ENCODE measurements around the gene GPRC5C.
A peak's percentile ranks its signal among the peaks of the same experiment; 100 is the strongest.

Gene GPRC5C

DNA sequence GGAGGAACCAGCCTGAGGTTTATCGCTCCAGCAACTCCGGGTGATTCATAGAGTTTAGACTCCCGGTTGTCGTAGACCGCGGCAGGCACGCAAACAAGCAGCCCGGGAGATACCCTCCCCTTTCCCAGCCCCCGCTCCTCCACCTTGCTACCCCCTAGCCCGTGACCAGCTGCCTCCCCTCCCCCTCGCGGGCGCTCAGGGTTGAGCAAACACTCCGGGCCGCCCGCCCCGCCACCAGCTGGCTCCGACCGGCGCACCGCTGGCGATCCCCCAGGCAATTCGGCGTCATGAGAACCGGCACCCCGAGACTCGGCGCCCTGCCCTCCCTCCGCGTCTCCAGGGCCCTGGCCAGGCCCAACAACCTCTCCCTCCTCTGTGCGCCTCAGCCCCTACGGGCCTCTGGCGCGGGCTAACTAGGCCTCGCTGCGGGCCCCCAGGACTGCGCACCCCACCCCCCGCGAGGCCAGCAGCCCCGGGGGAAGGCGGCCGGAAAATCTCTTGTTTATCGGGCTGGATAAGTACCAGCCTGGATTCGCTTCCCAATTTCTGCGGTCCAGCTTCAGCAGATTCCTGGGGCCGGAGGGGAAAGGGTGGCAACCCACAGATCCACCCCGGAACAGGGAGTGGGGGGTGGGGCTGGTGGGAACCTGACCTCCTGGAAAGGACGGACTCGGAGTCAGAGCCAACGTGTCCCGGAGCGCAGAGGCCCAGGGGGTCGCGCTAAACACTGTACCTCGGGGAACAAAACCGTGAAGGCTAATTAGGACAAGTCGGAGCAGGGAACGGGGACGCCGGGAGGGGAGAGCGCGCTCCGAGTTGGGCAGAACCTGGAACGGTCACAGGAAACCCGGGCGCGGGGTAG is 951 bp upstream of the GPRC5C start:
- intact Hi-C loops (cut with DNase I): no loop called here
- peak in 8 of 10 donors; percentile 35 to 89 (median 50) for DNase-seq

GRCh38 chr17:74432424-74432690 is 469 bp downstream of the GPRC5C start:
- intact Hi-C loops (cut with DNase I): no loop called here
- no peak for DNase-seq

DNA sequence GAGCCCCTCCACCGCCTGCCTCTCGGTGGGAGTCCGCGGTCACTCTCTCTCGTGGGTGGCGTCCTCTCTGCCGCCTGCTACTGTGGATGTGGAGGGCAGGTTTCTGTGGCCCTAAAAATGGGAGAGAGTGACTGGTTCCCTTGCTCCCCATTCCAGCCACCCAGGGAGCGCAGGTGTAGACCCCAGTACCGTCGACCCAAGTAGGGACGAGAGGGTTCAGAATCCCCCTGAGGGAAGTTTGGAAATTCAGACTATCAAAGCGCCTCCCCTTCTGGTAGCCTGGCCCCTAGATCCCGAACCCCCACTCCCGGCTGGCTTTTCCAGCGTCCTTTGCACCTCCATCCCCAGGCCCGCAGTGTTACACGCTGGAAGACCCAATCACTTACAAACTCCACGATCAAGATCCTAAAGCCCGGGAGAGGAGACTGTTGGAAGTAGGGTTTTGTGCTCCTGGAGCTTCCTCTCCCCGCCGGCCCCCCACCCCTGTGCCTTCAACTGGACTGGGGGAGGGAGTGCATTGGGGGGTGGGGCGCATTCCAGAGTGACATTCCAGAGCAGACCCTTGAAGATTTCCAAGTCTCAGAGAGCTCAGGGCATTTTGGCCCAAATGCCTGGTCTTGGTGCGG is 991 bp downstream of the GPRC5C start:
- DNase-seq: no peak
- intact Hi-C loops (cut with DNase I): no loop called here

DNA sequence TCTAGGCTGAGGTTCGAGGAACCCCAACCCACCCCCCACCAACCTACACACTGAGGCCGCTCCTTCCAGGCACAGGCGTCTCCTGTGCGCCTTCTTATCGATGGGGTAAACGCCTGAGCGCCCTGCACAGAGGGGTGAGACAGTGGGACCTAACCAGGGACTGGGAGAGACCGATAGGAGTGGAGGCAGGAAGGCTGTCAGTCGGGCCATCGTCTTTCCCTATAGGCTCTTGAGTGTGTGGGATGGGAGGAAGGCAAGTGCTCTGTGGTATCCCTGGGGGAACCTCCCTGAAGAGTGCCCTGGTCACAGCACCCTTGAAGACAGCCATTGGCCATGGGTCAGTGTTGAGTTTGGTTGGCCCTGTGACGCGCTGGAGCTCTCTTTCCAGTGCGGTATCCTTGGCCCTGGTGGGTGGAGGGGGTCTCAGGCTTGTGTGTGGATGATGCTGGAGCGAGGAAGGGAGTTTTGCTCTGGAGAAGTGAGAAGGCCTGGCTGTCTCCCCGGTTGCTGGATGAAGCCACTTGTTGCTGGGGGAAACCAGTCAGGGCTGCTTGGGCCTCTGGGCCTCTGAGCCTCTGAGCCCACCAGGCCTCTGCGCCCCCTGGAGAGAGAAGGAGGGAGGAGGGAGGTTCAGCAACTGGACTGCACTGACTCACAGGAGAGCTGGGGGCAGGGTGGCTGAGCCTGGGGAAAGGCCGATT is 1.7 kb downstream of the GPRC5C start:
- intact Hi-C loops (cut with DNase I): no loop called here
- DNase-seq: no peak

GRCh38 chr17:74435775-74436359 is 4.0 kb downstream of the GPRC5C start:
- no peak for DNase-seq
- intact Hi-C loops (cut with DNase I): no loop called here

- DNase-seq: no peak
- intact Hi-C loops (cut with DNase I): no loop called here
Measured at GRCh38 chr17:74437702-74438101, 5.8 kb downstream of the GPRC5C start.

GRCh38 chr17:74439691-74440567 is 8.0 kb downstream of the GPRC5C start:
- intact Hi-C loops (cut with DNase I): no loop called here
- DNase-seq: peak in 1 of 10 donors; percentile 84

DNA sequence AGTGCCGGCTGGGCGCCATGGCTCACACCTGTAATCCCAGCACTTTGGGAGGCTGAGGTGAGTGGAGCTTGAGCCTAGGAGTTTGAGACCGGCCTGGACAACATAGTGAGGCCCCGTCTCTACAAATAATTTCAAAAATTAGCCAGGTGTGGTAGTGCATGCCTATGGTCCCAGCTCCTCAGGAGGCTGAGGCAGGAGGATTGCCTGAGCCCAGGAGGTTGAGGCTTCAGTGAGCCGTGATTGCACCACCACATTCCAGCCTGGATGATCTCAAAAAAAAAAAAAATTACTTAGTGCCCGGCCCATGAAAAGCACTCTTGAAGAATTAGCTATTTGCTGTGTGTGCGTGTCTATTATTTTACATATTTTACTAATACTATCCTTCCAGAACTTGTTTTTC is 9.6 kb downstream of the GPRC5C start:
- intact Hi-C loops (cut with DNase I): no loop called here
- no peak for DNase-seq

DNA sequence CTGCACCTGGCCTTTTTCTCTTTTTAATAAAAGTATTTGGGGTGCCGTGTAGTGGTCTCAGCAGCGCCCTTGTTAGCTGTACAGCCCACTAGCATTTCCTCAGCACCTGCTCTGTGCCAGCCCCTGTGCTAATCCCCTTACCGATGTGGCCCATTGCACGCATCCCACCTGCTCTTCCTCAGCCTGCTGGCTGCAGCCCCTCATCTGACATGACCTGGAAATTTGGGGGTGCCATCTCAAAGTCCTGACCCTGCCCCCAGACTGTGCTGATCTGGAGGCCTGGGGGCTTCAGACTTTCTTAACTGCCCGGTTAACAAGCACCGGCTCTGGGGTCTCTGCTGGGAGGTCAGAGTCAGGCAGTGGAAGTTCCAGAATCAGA is 10.4 kb downstream of the GPRC5C start:
- intact Hi-C loops (cut with DNase I): no loop called here
- peak in 1 of 10 donors; percentile 27 for DNase-seq

GRCh38 chr17:74442670-74443515 is 11.0 kb downstream of the GPRC5C start:
- intact Hi-C loops (cut with DNase I): no loop called here
- peak in 9 of 10 donors; percentile 60 to 94 (median 77) for DNase-seq

- peak in 2 of 10 donors; percentile 74 to 83 for DNase-seq
- intact Hi-C loops (cut with DNase I): no loop called here
Measured at GRCh38 chr17:74443516-74444296, 11.8 kb downstream of the GPRC5C start.

GRCh38 chr17:74444406-74444805 is 12.5 kb downstream of the GPRC5C start:
- peak in 2 of 10 donors; percentile 30 to 80 for DNase-seq
- intact Hi-C loops (cut with DNase I): no loop called here

- intact Hi-C loops (cut with DNase I): no loop called here
- DNase-seq: peak in 1 of 10 donors; percentile 82
Measured at GRCh38 chr17:74445158-74445557, 13.3 kb downstream of the GPRC5C start.

DNA sequence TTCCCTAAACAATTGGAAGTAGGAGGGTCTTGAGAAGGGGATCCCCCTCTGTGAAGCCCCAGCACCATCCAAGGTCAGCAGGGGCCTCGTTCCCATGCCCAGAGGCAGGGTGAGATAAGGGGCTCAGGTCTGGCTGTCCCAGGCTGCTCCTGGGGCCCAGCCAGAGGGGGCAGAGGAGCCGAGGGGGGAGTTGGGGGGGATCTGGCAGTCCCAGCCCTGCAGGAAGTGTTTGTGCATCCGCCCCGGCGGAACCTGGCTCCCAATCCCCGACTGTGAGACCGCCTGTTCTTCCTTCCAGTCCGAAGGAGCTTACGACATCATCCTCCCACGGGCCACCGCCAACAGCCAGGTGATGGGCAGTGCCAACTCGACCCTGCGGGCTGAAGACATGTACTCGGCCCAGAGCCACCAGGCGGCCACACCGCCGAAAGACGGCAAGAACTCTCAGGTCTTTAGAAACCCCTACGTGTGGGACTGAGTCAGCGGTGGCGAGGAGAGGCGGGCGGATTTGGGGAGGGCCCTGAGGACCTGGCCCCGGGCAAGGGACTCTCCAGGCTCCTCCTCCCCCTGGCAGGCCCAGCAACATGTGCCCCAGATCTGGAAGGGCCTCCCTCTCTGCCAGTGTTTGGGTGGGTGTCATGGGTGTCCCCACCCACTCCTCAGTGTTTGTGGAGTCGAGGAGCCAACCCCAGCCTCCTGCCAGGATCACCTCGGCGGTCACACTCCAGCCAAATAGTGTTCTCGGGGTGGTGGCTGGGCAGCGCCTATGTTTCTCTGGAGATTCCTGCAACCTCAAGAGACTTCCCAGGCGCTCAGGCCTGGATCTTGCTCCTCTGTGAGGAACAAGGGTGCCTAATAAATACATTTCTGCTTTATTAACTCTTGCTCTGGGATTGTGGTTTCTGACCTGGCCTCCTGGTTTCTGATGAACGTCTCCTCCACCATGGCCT is 14.9 kb downstream of the GPRC5C start:
- intact Hi-C loops (cut with DNase I): no loop called here
- DNase-seq: peak in 3 of 10 donors; percentile 43 to 83 (median 83)

DNA sequence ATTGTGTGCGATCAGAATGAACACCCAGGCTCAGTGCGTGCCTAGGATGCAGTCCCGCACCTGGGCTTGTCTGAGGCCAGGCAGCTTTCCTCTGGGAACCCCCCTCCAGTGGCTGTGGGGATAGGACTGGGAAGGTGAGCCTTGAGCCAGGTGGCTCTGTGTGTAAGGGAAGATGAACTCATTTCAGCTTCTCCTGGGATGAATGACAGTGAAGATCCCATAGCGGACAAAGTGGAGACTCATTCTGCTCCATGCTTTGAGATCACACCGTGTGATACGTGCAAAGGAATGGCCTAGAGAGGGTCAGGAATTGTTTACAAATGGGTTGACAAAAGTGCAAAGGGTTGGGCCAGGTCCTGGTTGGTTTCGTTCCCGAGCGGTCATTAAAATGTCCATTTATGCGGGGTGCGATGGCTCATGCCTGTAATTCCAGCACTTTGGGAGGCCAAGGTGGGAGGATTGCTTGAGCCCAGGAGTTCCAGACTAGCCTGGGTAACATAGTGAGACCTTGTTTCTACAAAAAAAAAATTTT is 15.8 kb downstream of the GPRC5C start:
- intact Hi-C loops (cut with DNase I): no loop called here
- peak in 1 of 10 donors; percentile 45 for DNase-seq

- peak in 1 of 10 donors; percentile 76 for DNase-seq
- intact Hi-C loops (cut with DNase I): no loop called here
Measured at GRCh38 chr17:74448756-74449155, 16.9 kb downstream of the GPRC5C start.

GRCh38 chr17:74449306-74449705 is 17.4 kb downstream of the GPRC5C start:
- intact Hi-C loops (cut with DNase I): no loop called here
- DNase-seq: peak in 1 of 10 donors; percentile 55

All from posterior cingulate gyrus (tissue), 11 donors.